DND-41 (cell line): ENCODE data around the gene SPO11.

ENCODE experiments used
- CTCF ChIP-seq: IDR thresholded peaks from 2 replicates; pipeline ENCODE4 v1.5.1; 2012; ENCODE audit warnings: borderline replicate concordance, low read length, moderate library complexity, mild to moderate bottlenecking; ENCODE audit not compliant: poor library complexity, severe bottlenecking; ENCODE audit errors: extremely low read depth
- EZH2 ChIP-seq: IDR thresholded peaks from 3 replicates; pipeline ENCODE4 v1.6.1; 2012; ENCODE audit warnings: borderline replicate concordance, low read depth, mild to moderate bottlenecking, moderate library complexity, low read length, inconsistent platforms; ENCODE audit not compliant: severe bottlenecking

GRCh38 chr20:57388953-57389694, 59.5 kb downstream of the SPO11 start:
- TF ChIP-seq CTCF = peak; percentile 31
- no peak for TF ChIP-seq EZH2
